Neuronal stem cell (in vitro differentiated cells): ENCODE results near the gene SP3.

Experiments
- DNase-seq: peaks from one replicate; pipeline ENCODE4 v3.0.0-alpha.2; 2013; ENCODE audit warnings: low spot score
- H2AFZ ChIP-seq: one replicate; pipeline ENCODE4 v1.6.1; 2013; ENCODE audit warnings: mild to moderate bottlenecking, low read length, inconsistent platforms
- H2AK5ac ChIP-seq: 2 replicates; pipeline ENCODE4 v1.6.1; 2013; ENCODE audit warnings: low read depth, mild to moderate bottlenecking, inconsistent platforms, low read length, moderate library complexity, mixed read lengths
- H2BK120ac ChIP-seq: 2 replicates; pipeline ENCODE4 v1.6.1; 2013; ENCODE audit warnings: low read depth, mild to moderate bottlenecking, inconsistent platforms, low read length, moderate library complexity, mixed read lengths
- H2BK12ac ChIP-seq: one replicate; pipeline ENCODE4 v1.6.1; 2013; ENCODE audit warnings: low read length, inconsistent platforms
- H2BK15ac ChIP-seq: 2 replicates; pipeline ENCODE4 v1.6.1; 2013; ENCODE audit warnings: mild to moderate bottlenecking, low read length, inconsistent platforms, mixed read lengths
- H2BK5ac ChIP-seq: one replicate; pipeline ENCODE4 v1.6.1; 2013; ENCODE audit warnings: inconsistent platforms, mild to moderate bottlenecking, low read length, moderate library complexity
- H3K14ac ChIP-seq: one replicate; pipeline ENCODE4 v1.6.1; 2013; ENCODE audit warnings: low read length, inconsistent platforms
- H3K18ac ChIP-seq: 2 replicates; pipeline ENCODE4 v1.6.1; 2013; ENCODE audit warnings: low read length, inconsistent platforms
- H3K23ac ChIP-seq: 2 replicates; pipeline ENCODE4 v1.6.1; 2013; ENCODE audit warnings: low read depth, mild to moderate bottlenecking, mixed read lengths, low read length, inconsistent platforms; ENCODE audit not compliant: poor library complexity
- H3K27ac ChIP-seq: replicated peaks from 3 replicates; pipeline ENCODE4 v1.5.1; 2013; ENCODE audit warnings: low read length, inconsistent platforms
- H3K27me3 ChIP-seq, 3 experiments: 2 replicates each; pipeline ENCODE4 v1.6.1; 2013; ENCODE audit warnings: low read length in 3 of 3, mild to moderate bottlenecking in 2 of 3, inconsistent platforms in 1 of 3, low read depth in 1 of 3, mixed read lengths in 1 of 3, moderate library complexity in 1 of 3; ENCODE audit not compliant: control insufficient read depth in 3 of 3, insufficient read depth in 3 of 3
- H3K36me3 ChIP-seq, 2 donors: replicated peaks in 1 of 2; 2 replicates each; pipeline ENCODE4 v1.6.1; 2013; ENCODE audit warnings: low read length in 2 of 2; ENCODE audit not compliant: control insufficient read depth in 2 of 2, insufficient read depth in 2 of 2
- H3K4ac ChIP-seq: 2 replicates; pipeline ENCODE4 v1.6.1; 2013; ENCODE audit warnings: inconsistent platforms, mild to moderate bottlenecking, low read length, moderate library complexity
- H3K4me1 ChIP-seq, 2 donors: 1 replicate in 1 of 2; 2 replicates in 1 of 2; pipeline ENCODE4 v1.6.1; 2013; ENCODE audit warnings: low read length in 2 of 2, low read depth in 1 of 2; ENCODE audit not compliant: control insufficient read depth in 2 of 2, insufficient read depth in 1 of 2
- H3K4me2 ChIP-seq: one replicate; pipeline ENCODE4 v1.6.1; 2013; ENCODE audit warnings: mild to moderate bottlenecking, low read length, inconsistent platforms; ENCODE audit not compliant: insufficient read depth, poor library complexity, severe bottlenecking
- H3K4me3 ChIP-seq, 2 donors: 2 replicates each; pipeline ENCODE4 v1.5.1; 2013; ENCODE audit warnings: low read length in 2 of 2, mild to moderate bottlenecking in 2 of 2, inconsistent platforms in 1 of 2, moderate library complexity in 1 of 2
- H3K79me1 ChIP-seq: one replicate; pipeline ENCODE4 v1.6.1; 2013; ENCODE audit warnings: low read depth, mild to moderate bottlenecking, inconsistent platforms, low read length, moderate library complexity
- H3K9ac ChIP-seq: one replicate; pipeline ENCODE4 v1.6.1; 2013; ENCODE audit warnings: mild to moderate bottlenecking, low read depth, low read length, inconsistent platforms; ENCODE audit not compliant: poor library complexity
- H3K9me3 ChIP-seq, 2 donors: replicated peaks in 1 of 2; 2 replicates each; pipeline versions ENCODE3 to v1.6.1; 2013; ENCODE audit warnings: low read length in 2 of 2, mild to moderate bottlenecking in 2 of 2, inconsistent platforms in 1 of 2, low read depth in 1 of 2, mixed read lengths in 1 of 2, moderate library complexity in 1 of 2; ENCODE audit not compliant: control insufficient read depth in 2 of 2, insufficient read depth in 1 of 2
- H4K8ac ChIP-seq: one replicate; pipeline ENCODE4 v1.6.1; 2013; ENCODE audit warnings: low read depth, mild to moderate bottlenecking, inconsistent platforms, low read length, moderate library complexity
- H4K91ac ChIP-seq: one replicate; pipeline ENCODE4 v1.6.1; 2013; ENCODE audit warnings: low read length, low read depth, mild to moderate bottlenecking, inconsistent platforms; ENCODE audit not compliant: poor library complexity
- WGBS, 2 donors: extraction: QIAGEN DNeasy Blood & Tissue Kit; methylation state at CpG; one replicate each; pipeline ENCODE4 v1.1.7; 2013; ENCODE audit warnings: missing lambda C conversion rate in 2 of 2, mixed read lengths in 1 of 2; ENCODE audit not compliant: insufficient read length in 2 of 2, insufficient replicate concordance in 1 of 2; ENCODE audit errors: extremely low coverage in 2 of 2; 5-methylcytosine and 5-hydroxymethylcytosine counted together

SP3 gene

DNA sequence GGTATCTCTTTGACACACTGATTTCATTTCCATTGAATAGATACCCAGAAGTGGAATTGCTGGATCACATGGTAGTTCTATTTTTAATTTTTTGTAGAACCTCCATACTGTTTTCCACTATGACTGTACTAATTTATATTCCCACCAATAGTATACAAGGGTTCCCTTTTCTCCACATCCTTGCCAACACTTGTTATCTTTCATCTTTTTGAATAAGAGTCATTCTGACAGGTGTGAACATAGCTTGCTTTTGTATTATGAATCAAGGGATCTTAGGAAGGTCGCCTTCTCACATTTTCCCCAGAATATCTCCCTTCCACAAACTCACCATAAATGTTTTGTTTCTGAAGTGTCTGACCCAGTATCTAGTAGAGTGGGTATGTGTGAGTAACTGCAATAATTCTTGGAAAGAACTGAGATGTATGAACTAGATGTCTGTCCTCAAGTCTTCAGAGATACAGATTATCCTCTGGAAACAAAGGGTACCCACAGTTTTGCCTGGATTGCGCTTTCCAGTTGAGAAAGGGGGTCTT lies 17.1 kb upstream of the SP3 start:
- Histone ChIP-seq H3K4ac (no peak overlapping the region), H2BK12ac (no peak overlapping the region), H2BK15ac (no peak overlapping the region), H3K79me1 (no peaks in the 10 kb centered on the region), H2BK5ac (no peak overlapping the region), H4K8ac (no peak overlapping the region), H3K4me1 (peaks cover 6% of the 10 kb centered on the region in 2 donors), H3K27ac (no peak overlapping the region), H3K23ac (no peak overlapping the region), H3K27me3 (no peaks in the 10 kb centered on the region), H3K4me3 (no peak overlapping the region), H3K36me3 (no peaks in the 10 kb centered on the region), H4K91ac (no peak overlapping the region), H2BK120ac (no peak overlapping the region), H3K18ac (no peak overlapping the region), H3K9ac (no peak overlapping the region), H3K4me2 (no peak overlapping the region), H3K14ac (no peak overlapping the region), H2AFZ (no peak overlapping the region), H2AK5ac (no peak overlapping the region), H3K9me3 (peaks cover 0 to 2% of the 10 kb centered on the region in 2 donors)
- WGBS, 2 donors = no CpG with 5 or more reads among the region's 2 CpGs
- no peak for DNase-seq

DNA sequence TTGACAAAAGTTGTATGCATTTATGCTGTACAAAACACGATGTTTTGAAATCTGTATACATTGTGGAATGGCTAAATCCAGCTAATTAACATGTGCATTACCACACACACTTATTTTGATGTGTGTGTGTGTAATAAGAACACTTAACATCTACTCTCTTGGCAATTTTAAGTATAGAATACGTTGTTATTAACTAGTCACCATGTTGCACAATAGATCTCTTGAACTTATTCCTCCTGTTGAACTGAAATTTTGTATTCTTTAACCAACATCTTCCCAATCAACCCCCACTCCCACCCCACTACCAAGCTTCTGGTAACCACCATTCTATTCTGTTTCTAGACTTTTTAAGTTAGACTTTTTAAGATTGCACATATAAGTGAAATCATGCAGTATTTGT lies 16.3 kb upstream of the SP3 start:
- no peak overlapping the region for H2BK5ac ChIP-seq
- DNase-seq = no peak
- H2AK5ac ChIP-seq = no peak overlapping the region
- peaks cover 0 to 1% of the 10 kb centered on the region in 2 donors for H3K9me3 ChIP-seq
- H3K4ac ChIP-seq = no peak overlapping the region
- H3K23ac ChIP-seq = no peak overlapping the region
- no peak overlapping the region for H2BK15ac ChIP-seq
- no peak overlapping the region for H4K8ac ChIP-seq
- no peak overlapping the region for H4K91ac ChIP-seq
- H3K4me2 ChIP-seq = no peak overlapping the region
- H2BK12ac ChIP-seq = no peak overlapping the region
- no peak overlapping the region for H2AFZ ChIP-seq
- no peak overlapping the region for H3K14ac ChIP-seq
- no peak overlapping the region for H3K27ac ChIP-seq
- no peak overlapping the region for H3K9ac ChIP-seq
- H3K4me1 ChIP-seq = peaks cover 6% of the 10 kb centered on the region in 2 donors
- H3K36me3 ChIP-seq = no peaks in the 10 kb centered on the region
- no peaks in the 10 kb centered on the region for H3K27me3 ChIP-seq
- H2BK120ac ChIP-seq = no peak overlapping the region
- no peaks in the 10 kb centered on the region for H3K79me1 ChIP-seq
- no peak overlapping the region for H3K4me3 ChIP-seq
- no peak overlapping the region for H3K18ac ChIP-seq
- WGBS, 2 donors = no CpG with 5 or more reads among the region's 2 CpGs

DNA sequence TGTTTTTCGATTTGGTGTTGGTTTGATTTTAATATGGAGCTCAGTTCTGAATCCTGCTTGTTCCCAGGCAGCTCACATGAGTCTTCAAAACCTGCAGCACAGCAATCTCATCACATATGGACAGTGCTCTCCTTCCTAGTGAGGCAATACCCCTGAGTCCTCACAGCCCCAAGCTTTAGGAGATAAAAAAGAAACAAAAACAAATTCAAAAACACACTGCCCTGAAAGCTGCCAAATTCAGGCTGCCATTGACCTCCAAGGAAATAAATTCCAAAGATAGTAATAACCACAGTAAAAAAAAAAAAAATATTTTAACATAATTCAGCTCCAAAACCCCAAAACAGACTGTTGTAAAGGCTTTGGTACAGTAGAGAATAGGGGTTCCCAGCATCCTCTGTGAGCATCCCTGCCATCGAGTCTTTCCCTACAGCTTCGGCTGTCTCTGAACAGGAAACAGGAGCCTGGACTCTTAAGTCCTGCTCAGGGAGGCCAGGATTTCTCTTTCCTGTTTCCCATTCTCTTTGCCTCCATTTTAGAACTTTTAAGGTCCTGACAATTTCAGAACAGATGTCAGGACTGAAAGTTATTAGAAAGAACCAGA lies 14.7 kb upstream of the SP3 start:
- Histone ChIP-seq H3K4ac (no peak overlapping the region), H3K4me2 (no peak overlapping the region), H3K14ac (no peak overlapping the region)

DNA sequence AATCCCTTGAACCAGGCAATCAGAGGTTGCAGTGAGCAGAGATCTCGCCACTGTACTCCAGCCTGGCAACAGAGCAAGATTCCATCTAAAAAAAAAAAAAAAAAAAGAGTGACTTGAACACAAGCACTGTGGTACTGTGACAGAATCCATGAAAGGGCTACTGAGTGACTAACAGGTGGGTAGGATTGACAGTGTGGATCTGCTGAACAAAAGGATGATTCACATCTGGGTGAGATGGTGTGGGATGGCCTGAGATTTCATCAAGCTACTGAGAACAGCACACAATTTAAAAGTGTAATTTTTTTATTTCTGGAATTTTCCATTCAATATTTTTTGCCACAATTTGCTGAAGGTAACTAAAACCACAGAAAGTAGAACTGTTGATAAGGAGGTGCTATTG lies 13.3 kb upstream of the SP3 start:
- no peak overlapping the region for H3K4me3 ChIP-seq
- H3K14ac ChIP-seq = no peak overlapping the region
- no peak overlapping the region for H4K91ac ChIP-seq
- no peak overlapping the region for H3K4ac ChIP-seq
- H3K4me2 ChIP-seq = no peak overlapping the region
- H3K79me1 ChIP-seq = no peaks in the 10 kb centered on the region
- H2BK5ac ChIP-seq = no peak overlapping the region
- no peak overlapping the region for H2BK120ac ChIP-seq
- no peaks in the 10 kb centered on the region for H3K9me3 ChIP-seq
- no peak overlapping the region for H2AFZ ChIP-seq
- H2AK5ac ChIP-seq = no peak overlapping the region
- H3K18ac ChIP-seq = no peak overlapping the region
- H4K8ac ChIP-seq = no peak overlapping the region
- no peak overlapping the region for H3K9ac ChIP-seq
- no peak overlapping the region for H3K23ac ChIP-seq
- H3K4me1 ChIP-seq = peaks cover 4 to 6% of the 10 kb centered on the region in 2 donors
- no peak for DNase-seq
- no peak overlapping the region for H3K27ac ChIP-seq
- no peaks in the 10 kb centered on the region for H3K36me3 ChIP-seq
- H2BK12ac ChIP-seq = no peak overlapping the region
- H2BK15ac ChIP-seq = no peak overlapping the region
- no CpG with 5 or more reads among the region's 1 CpG for WGBS, 2 donors
- no peaks in the 10 kb centered on the region for H3K27me3 ChIP-seq

More for the DNA sequence above, 14.7 kb upstream of the SP3 start:
- no peak overlapping the region for H3K4me3 ChIP-seq
- H3K27me3 ChIP-seq = no peaks in the 10 kb centered on the region
- no peak overlapping the region for H2BK5ac ChIP-seq
- H3K4me1 ChIP-seq = peaks cover 6% of the 10 kb centered on the region in 2 donors
- H3K79me1 ChIP-seq = no peaks in the 10 kb centered on the region
- H3K27ac ChIP-seq = no peak overlapping the region
- H2BK15ac ChIP-seq = no peak overlapping the region
- no peak for DNase-seq
- no peak overlapping the region for H4K8ac ChIP-seq
- peak overlapping the region; percentile 2 for H2AFZ ChIP-seq
- WGBS, 2 donors = no CpG with 5 or more reads among the region's 3 CpGs
- no peak overlapping the region for H4K91ac ChIP-seq
- H2BK12ac ChIP-seq = no peak overlapping the region
- H3K9me3 ChIP-seq = no peaks in the 10 kb centered on the region
- H3K18ac ChIP-seq = no peak overlapping the region
- no peak overlapping the region for H2BK120ac ChIP-seq
- H3K23ac ChIP-seq = no peak overlapping the region
- H3K36me3 ChIP-seq = no peaks in the 10 kb centered on the region
- H2AK5ac ChIP-seq = no peak overlapping the region
- no peak overlapping the region for H3K9ac ChIP-seq
